Measurements from ENCODE around the gene DMC1.

The DMC1 gene

GRCh38 chr22:38513063-38513462 lies 56.9 kb downstream of the DMC1 start:
- H3K27me3 ChIP-seq (replicated peaks; ENCODE audit: insufficient read depth, low read length), result no peaks in the 10 kb centered on the region
- H3K79me2 ChIP-seq (ENCODE audit: low read length), result no peaks in the 10 kb centered on the region
- H3K9me2 ChIP-seq (replicated peaks; ENCODE audit: insufficient read depth, low read length), result no peaks in the 10 kb centered on the region
- H3K4me3 ChIP-seq (ENCODE audit: low read length), result no peak overlapping the region
- H2AFZ ChIP-seq (ENCODE audit: low read length), result no peak overlapping the region
- H3K4me1 ChIP-seq (ENCODE audit: low read length), result peaks cover 6% of the 10 kb centered on the region
- no peak overlapping the region for H3K27ac ChIP-seq (ENCODE audit: low read length)
- H3K9ac ChIP-seq (ENCODE audit: low read length), result no peak overlapping the region
- no peaks in the 10 kb centered on the region for H4K20me1 ChIP-seq (ENCODE audit: insufficient read depth, low read length)
- H3K9me3 ChIP-seq (replicated peaks; ENCODE audit: insufficient read depth, low read length), result no peaks in the 10 kb centered on the region
- peak; percentile 77 for DNase-seq
- no peak overlapping the region for H3K4me2 ChIP-seq (ENCODE audit: low read depth, low read length)
- TF ChIP-seq, protein P1, sequence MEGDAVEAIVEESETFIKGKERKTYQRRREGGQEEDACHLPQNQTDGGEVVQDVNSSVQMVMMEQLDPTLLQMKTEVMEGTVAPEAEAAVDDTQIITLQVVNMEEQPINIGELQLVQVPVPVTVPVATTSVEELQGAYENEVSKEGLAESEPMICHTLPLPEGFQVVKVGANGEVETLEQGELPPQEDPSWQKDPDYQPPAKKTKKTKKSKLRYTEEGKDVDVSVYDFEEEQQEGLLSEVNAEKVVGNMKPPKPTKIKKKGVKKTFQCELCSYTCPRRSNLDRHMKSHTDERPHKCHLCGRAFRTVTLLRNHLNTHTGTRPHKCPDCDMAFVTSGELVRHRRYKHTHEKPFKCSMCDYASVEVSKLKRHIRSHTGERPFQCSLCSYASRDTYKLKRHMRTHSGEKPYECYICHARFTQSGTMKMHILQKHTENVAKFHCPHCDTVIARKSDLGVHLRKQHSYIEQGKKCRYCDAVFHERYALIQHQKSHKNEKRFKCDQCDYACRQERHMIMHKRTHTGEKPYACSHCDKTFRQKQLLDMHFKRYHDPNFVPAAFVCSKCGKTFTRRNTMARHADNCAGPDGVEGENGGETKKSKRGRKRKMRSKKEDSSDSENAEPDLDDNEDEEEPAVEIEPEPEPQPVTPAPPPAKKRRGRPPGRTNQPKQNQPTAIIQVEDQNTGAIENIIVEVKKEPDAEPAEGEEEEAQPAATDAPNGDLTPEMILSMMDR (IDR thresholded peaks at IDR 0.05; ENCODE audit: low read length), result peak; percentile 84
- TF ChIP-seq EZH2 (optimal IDR thresholded peaks at IDR 0.05; ENCODE audit: low read depth, low read length) (no peak), EZH2phosphoT487 (IDR thresholded peaks at IDR 0.05; ENCODE audit: low read length) (no peak)
- no peaks in the 10 kb centered on the region for H3F3A ChIP-seq (ENCODE audit: insufficient read depth, low read length)
- no peaks in the 10 kb centered on the region for H3K36me3 ChIP-seq (replicated peaks; ENCODE audit: insufficient read depth, low read length)

DNA sequence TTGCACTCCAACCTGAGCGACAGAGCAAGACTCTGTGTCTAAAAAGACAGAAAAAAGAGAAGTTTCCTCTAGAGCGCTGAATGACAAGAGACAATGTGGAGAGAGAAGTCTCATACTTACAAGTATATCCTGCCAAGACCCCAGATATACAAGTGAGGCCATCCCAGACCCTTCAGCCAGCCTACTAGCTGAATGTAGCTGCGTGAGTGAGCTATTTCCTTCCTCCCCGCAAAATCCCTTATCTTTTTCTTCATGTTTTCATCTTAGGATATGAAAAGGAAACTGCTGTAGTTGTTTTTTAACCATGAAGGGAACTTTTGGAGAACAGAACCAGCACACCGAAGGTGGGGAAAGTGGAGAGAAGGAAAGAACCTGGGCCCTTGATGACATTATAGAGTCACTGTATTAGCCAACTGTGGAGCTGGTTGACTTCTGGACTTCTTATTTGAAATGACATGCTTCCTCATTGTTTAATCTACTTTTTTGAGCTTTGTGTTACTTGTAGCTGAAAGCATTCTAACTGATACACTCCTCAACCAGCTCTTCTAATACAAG lies 59.5 kb downstream of the DMC1 start:
- H3K4me2 ChIP-seq (ENCODE audit: low read depth, low read length), result no peak overlapping the region
- TF ChIP-seq, protein P1 (IDR thresholded peaks at IDR 0.05; ENCODE audit: low read length), result no peak
- TF ChIP-seq EZH2 (optimal IDR thresholded peaks at IDR 0.05; ENCODE audit: low read depth, low read length), result no peak
- H2AFZ ChIP-seq (ENCODE audit: low read length), result no peak overlapping the region
- H3K36me3 ChIP-seq (replicated peaks; ENCODE audit: insufficient read depth, low read length), result no peaks in the 10 kb centered on the region
- no peaks in the 10 kb centered on the region for H3K9me2 ChIP-seq (replicated peaks; ENCODE audit: insufficient read depth, low read length)
- H3K79me2 ChIP-seq (ENCODE audit: low read length), result peaks cover 7% of the 10 kb centered on the region
- no peak overlapping the region for H3K9ac ChIP-seq (ENCODE audit: low read length)
- no peak overlapping the region for H3K27ac ChIP-seq (ENCODE audit: low read length)
- peaks cover 6% of the 10 kb centered on the region; the same call in 1 of the 2 replicates for H3F3A ChIP-seq (ENCODE audit: insufficient read depth, low read length)
- DNase-seq, result no peak
- no peak overlapping the region for H3K4me3 ChIP-seq (ENCODE audit: low read length)
- no peaks in the 10 kb centered on the region for H4K20me1 ChIP-seq (ENCODE audit: insufficient read depth, low read length)
- H3K9me3 ChIP-seq (replicated peaks; ENCODE audit: insufficient read depth, low read length), result no peaks in the 10 kb centered on the region
- peaks cover 11% of the 10 kb centered on the region for H3K4me1 ChIP-seq (ENCODE audit: low read length)
- no peaks in the 10 kb centered on the region for H3K27me3 ChIP-seq (replicated peaks; ENCODE audit: insufficient read depth, low read length)

- peak within 1 kb of the TSS; percentile 100 for H3K9ac ChIP-seq (ENCODE audit: low read length)
- peak within 1 kb of the TSS; percentile 80 for H2AFZ ChIP-seq (ENCODE audit: low read length)
- peak; percentile 97 for DNase-seq
- H3K4me1 ChIP-seq (ENCODE audit: low read length), result peaks cover 14% of the 10 kb centered on the region
- H3K27ac ChIP-seq (ENCODE audit: low read length), result peak within 1 kb of the TSS; percentile 98
- H3K36me3 ChIP-seq (replicated peaks; ENCODE audit: insufficient read depth, low read length), result no peaks in the 10 kb centered on the region; the same call in 1 of the 2 replicates
- peak within 1 kb of the TSS; percentile 97 for H3K4me3 ChIP-seq (ENCODE audit: low read length)
- peaks cover 34% of the 10 kb centered on the region for H4K20me1 ChIP-seq (ENCODE audit: insufficient read depth, low read length)
- no peaks in the 10 kb centered on the region for H3K9me3 ChIP-seq (replicated peaks; ENCODE audit: insufficient read depth, low read length)
- peak within 1 kb of the TSS; percentile 97 for H3K4me2 ChIP-seq (ENCODE audit: low read depth, low read length)
- H3K9me2 ChIP-seq (replicated peaks; ENCODE audit: insufficient read depth, low read length), result no peaks in the 10 kb centered on the region
- no peaks in the 10 kb centered on the region for H3K27me3 ChIP-seq (replicated peaks; ENCODE audit: insufficient read depth, low read length)
- peaks cover 48% of the 10 kb centered on the region for H3K79me2 ChIP-seq (ENCODE audit: low read length)
- TF ChIP-seq EZH2 (optimal IDR thresholded peaks at IDR 0.05; ENCODE audit: low read depth, low read length) (no peak), EZH2phosphoT487 (IDR thresholded peaks at IDR 0.05; ENCODE audit: low read length) (no peak)
- TF ChIP-seq, protein P1 (IDR thresholded peaks at IDR 0.05; ENCODE audit: low read length), result no peak
- peaks cover 9% of the 10 kb centered on the region; the same call in 1 of the 2 replicates for H3F3A ChIP-seq (ENCODE audit: insufficient read depth, low read length)
Measured at GRCh38 chr22:38506118-38506962, 63.6 kb downstream of the DMC1 start, which contains the start of gene DDX17. Gene DDX17 (minus strand): TSS chr22:38506311.
